ENCODE measurements around the gene TBCE. TPM values are rescaled to one million over a fixed set of nuclear protein-coding genes. Genes with fewer than 3 reads are reported as not detected.
A peak's percentile ranks its signal among the peaks of the same experiment; 100 is the strongest.
"Not testable (repeated sequence)": the region's sequence is repeated elsewhere in the genome, so short reads cannot be mapped to it uniquely, and the experiment has no call there.

The TBCE gene
- total RNA-seq, 1 donor from 2014 or later = 27.4 TPM

DNA sequence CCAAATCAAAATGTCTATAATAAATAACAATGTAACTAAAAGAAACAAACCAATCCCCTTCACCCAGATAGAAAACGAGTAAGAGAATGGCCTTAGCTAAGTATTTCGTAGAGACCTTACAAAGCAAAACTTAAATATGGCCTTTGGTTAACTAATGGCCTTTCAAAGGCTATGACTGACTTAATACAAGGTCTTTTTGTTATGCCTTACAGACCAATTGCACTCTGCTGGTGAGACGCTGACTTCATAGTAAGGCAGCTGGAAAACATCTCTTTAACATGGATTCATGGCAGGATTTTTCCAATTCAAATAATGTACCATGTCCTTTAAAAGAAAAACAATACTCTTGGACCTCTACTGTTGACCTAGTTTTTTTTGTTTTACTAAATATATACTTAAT lies 15.8 kb upstream of the TBCE start:
- DNase-seq (ENCODE audit: low spot score) = no peak

DNA sequence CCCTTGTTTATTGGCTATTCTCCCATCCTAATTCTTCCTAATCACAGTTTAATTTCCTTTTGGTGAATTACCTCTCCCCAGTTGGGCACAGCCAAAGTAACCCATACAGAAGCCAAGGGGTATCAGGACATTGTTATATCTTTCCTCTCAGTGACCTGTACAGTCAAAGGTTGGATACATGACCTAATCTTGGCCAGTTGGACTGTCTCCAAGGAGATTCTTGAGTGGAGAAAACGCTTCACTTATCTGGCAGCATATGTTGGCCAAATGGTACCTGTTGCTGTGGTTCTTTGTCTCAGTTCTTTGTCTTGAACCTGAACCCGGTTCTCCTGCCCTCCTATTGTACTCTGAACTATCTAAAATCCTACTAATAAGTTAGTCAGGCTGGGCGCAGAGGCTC lies 15.3 kb upstream of the TBCE start:
- no peak for DNase-seq (ENCODE audit: low spot score)

DNA sequence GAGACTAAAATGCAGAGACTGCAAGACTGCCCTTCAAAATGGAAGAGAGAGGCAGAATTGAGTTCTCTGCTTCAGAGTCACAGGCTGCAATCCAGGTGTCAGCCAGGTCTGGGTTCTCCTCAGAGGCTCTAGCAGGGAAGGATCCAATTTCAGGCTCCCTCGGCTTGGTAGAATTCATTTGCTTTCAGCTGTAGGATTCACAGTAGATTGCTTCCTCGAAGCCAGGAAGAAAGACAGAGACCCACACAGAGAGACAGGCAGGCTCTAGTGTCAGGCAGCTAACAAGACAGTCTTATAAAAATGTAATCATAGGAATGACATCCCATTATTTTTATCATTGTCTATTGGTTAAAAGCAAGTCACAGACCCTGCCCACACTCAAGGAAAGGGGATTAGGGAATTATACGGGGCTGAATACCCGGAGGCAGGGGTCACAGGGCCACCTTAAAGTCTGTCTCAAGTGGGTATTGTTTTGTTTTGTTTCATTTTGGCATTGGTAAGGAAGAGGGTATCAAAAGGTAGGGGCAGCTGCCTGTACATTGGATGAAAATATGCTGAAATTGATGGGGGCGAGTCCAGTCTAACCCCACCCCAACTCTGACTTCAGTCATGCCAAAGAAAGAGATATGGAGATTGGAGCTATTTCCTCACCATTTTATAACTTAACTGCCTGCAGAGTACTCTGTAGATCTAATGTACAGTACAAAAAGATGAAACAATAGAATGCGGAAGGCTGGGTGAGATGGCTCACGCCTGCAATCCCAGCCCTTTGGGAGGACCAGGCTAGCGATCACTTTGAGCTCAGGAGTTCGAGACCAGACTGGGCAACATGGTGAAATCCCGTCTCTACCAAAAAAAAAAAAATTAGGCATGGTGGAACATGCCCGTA lies 9.5 kb upstream of the TBCE start:
- no peak for DNase-seq (ENCODE audit: low spot score)

DNA sequence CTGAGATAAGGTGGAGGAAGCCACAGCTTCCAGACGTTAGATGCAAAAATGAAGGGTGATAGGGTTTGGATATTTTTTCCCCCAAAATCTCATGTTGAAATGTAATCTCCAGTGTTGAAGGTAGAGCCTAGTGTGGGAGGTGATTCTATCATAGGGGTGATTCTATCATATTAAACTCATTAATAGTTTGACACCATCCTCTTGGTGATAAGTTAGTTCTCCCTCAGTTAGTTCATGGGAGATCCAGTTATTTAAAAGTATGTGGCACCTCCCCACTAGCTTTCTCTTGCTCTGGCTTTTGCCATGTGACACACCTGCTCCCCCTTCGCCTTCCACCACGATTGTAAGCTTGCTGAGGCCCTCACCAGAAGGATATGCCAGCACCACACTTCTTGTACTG lies 8.3 kb upstream of the TBCE start:
- no peak for DNase-seq (ENCODE audit: low spot score)

DNA sequence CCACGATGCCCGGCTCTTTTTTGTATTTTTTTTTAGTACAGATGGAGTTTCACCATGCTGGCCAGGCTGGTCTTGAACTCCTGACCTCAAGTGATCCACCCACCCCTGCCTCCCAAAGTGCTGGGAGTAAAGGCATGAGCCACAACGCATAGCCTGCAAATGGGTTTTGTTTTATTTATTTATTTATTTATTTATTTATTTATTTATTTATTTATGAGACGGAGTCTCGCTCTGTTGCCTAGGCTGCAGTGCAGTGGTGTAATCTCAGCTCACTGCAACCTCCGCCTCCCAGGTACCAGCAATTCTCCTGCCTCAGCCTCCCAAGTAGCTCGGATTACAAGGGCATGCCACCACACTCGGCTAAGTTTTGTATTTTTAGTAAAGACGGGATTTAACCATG lies 3.0 kb upstream of the TBCE start:
- not testable (repeated sequence) for DNase-seq (ENCODE audit: low spot score)

DNA sequence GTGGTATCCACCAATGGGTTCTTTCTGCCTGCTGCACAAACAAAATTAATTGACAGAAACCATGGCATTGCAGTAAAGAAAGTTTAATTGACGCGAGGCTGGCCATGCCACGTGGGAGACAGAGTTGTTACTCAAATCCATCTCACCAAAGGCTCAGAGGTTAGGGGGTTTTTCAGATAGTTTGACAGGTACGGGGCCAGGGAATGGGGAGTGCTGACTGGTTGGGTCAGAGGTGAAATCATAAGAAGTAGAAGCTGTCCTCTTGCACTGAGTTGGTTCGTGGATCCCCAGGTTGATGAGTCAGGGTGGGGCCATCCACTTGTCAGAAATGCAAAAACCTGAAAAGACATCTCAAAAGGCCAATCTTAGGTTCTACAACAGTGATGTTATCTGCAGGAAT lies 941 bp upstream of the TBCE start:
- DNase-seq (ENCODE audit: low spot score) = peak; percentile 28

DNA sequence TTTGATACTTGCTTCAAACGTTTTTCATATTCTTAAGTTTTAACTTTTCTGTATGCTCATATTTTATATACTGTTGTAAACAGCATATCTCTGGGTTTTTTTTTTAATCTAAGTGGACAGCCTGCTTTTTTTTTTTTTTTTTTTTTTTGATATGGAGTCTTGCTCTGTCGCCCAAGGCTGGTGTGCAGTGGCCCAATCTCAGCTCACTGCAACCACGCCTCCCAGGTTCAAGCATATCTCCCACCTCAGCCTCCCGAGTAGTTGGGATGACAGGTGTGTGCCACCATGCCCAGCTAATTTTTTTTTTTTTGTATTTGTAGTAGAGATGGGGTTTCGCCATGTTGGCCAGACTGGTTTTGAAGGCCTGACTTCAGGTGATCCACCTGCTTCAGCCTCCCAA lies 1.2 kb downstream of the TBCE start:
- peak; percentile 26 for DNase-seq (ENCODE audit: low spot score)

DNA sequence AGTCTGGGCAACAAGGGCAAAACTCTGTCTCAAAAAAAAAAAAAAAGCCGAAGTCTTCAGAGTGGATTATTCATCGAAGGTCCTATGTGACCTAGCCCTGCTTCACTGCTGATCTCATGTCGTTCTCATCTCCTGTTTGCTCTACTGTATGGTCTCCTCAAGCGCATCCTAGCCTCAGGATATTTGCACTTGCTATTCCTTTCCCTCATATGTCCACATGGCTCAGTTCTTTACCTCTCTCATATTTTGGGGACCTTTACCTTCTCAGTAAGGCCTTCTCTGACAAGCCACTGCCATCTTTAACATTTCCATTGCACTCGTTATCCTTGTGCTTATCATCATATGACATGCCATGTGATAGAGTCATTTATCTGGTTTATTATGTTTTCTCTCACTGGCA lies 2.6 kb downstream of the TBCE start:
- DNase-seq (ENCODE audit: low spot score) = no peak

DNA sequence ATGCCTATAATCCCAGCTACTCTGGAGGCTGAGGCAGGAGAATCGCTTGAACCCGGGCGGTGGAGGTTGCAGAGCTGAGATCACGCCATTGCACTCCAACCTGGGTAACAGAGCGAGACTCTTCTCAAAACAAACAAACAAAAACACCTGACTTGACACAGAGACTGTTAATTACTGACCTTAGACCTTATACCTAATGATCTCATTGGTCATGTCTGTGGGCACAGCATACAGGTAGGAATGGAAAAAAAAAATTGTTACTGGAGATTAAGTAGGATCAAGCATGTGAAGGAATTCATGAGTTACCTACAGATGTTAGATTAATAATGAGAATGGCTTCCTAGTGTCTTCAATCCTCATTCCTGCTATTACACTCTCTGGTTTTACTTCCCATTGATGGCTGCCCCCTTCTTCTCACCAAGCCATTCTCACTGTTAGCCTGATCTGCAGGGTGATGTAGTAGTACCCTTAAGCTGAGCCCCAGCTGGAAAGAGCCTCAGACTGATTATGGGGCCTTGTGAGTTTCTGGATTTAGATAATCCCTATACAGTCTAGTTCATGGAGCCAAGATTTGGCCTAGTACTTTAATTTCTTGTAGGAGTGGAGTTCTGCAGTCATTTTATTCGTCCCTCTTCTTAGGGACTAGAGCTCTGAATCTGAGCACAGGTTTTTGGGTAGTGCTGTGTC lies 8.8 kb downstream of the TBCE start:
- DNase-seq (ENCODE audit: low spot score) = peak; percentile 22

DNA sequence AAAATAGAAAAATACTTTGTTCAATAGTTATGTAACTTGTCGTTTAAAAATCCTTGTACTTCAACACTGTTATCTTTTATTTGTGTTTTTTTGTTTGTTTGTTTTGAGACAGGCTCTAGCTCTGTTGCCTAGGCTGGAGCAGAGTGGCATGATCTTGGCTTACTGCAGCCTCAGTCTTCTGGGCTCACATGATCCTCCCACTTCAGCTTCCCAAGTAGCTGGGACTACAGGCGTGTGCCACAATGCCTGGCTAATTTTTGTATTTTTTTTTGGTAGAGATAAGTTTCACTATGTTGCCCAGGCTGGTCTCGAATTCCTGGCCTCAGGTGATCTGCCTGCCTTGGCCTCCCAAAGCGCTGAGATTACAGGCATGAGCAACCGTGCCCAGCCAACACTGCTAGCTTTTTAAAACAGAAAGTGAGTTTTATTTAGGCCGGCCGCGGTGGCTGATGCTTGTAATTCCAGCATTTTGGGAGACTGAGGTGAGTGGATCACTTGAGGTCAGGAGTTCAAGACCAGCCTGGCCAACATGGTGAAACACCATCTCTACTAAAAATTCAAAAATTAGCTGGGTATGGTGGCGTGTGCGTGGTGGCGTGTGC lies 11.0 kb downstream of the TBCE start:
- peak; percentile 65 for DNase-seq (ENCODE audit: low spot score)

DNA sequence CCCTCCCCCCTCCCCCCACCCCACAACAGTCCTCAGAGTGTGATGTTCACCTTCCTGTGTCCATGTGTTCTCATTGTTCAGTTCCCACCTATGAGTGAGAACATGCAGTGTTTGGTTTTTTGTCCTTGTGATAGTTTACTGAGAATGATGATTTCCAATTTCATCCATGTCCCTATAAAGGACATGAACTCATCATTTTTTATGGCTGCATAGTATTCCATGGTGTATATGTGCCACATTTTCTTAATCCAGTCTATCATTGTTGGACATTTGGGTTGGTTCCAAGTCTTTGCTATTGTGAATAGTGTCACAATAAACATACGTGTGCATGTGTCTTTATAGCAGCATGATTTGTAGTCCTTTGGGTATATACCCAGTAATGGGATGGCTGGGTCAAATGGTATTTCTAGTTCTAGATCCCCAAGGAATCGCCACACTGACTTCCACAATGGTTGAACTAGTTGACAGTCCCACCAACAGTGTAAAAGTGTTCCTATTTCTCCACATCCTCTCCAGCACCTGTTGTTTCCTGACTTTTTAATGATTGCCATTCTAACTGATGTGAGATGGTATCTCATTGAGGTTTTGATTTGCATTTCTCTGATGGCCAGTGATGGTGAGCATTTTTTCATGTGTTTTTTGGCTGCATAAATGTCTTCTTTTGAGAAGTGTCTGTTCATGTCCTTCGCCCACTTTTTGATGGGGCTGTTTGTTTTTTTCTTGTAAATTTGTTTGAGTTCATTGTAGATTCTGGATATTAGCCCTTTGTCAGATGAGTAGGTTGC lies 14.9 kb downstream of the TBCE start:
- DNase-seq (ENCODE audit: low spot score) = not testable (repeated sequence)

DNA sequence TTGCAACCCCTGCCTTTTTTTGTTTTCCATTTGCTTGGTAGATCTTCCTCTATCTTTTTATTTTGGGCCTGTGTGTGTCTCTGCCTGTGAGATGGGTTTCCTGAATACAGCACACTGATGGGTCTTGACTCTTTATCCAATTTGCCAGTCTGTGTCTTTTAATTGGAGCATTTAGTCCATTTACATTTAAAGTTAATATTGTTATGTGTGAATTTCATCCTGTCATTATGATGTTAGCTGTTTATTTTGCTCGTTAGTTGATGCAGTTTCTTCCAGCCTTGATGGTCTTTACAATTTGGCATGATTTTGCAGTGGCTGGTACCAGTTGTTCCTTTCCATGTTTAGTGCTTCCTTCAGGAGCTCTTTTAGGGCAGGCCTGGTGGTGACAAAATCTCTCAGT lies 18.4 kb downstream of the TBCE start:
- not testable (repeated sequence) for DNase-seq (ENCODE audit: low spot score)

DNA sequence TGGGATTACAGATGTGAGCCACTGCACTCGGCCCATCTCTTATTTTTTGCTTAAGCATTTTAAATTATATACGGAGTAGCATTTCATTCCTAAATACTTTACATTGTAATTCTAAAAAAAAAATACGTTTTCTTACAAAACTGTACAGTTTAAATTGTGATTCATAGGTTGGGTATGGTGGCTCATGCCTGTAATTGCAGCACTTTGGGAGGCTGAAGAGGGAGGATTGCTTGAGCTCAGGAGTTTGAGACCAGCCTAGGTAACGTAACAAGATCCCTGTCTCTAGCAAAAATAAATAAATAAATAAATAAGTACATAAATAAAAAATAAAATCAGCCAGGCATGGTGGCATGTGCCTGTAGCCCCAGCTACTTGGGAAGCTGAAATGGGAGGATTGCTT lies 24.6 kb downstream of the TBCE start:
- no peak for DNase-seq (ENCODE audit: low spot score)

DNA sequence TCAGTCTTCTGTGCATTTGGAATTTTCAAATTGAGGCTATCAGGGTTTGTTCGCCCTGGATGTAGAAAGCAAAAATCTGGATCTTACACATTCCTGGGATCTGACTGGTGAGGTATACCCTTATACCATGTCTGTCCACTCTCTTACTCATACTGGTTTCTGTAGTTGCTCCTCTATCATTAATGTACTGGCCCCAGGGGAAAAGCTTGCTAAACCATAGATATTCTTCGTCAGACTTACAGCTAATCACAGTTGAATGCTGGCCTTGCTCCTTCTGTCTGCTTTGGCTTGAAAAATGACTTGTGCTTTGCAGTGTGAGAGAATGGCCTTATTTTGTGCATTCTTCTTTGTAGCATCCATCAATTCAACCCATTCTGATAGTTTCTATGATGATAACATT lies 30.5 kb downstream of the TBCE start:
- DNase-seq (ENCODE audit: low spot score) = no peak

DNA sequence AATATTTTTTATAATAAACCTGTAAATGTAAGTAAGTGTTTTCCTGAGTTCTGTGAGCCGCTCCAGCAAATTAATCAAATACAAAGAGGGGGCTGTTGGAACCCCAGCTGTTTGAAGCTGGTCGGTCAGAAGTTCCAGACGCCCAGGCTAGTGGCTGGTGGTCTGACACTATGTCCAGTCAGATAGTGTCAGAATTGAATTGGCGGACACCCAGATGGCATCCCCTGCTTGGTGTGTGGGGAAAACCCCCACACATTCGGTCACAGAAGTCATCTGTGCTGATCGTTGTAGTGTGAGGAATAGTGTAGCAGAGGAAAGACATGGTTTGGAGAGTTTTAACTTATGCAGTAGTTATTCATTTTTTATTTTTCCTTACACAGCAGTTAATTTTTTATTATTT lies 32.4 kb downstream of the TBCE start:
- no peak for DNase-seq (ENCODE audit: low spot score)

DNA sequence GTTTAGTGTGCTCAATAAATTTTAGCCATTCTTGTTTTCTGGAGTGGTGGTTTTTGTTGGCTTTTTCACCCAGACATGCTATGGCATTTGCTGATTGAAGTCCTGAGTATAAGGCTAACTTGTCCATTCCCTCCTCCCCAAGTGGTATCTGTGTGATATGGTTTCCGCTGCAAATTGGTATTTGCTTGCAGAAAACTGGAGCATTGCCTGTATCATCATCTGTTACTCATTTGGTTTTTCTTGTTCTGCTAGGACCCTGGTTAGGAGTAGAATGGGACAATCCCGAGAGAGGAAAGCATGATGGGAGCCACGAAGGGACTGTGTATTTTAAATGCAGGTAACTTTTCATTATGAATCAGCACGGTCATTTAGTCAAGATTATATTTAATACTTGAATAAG lies 34.0 kb downstream of the TBCE start:
- no peak for DNase-seq (ENCODE audit: low spot score)

DNA sequence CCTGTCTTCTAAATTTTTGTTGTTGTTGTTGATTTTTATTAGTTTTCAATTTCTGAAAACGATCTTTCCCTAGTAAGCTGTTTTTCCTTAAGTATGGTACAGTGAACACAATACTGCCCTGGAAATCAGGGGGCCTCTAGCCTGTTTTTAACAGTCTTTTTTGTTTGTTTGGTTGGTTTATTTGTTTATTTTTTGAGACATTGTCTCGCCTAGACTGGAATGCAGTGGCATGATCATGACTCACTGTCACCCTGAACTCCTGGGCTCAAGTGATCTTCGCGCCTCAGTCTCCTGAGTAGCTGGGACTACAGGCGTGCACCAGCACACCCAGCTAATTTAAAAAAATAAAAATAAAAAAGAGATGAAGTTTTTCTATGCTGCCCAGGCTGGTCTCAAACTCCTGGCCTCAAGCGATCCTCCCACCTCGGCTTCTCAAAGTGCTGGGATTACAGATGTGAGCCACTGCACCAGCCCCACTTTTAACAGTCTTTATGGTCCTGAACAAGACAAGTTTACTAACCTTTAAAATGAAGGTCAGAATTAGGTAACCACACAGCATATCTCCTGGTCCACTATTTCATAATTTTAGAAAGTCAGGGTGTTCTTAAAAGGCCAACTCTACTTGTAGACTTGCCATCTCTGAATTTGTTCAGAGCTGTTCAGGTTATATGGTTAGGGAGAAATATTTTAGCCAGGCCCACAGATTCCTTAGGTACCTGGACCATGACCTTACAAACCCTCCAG lies 35.4 kb downstream of the TBCE start:
- DNase-seq (ENCODE audit: low spot score) = no peak

DNA sequence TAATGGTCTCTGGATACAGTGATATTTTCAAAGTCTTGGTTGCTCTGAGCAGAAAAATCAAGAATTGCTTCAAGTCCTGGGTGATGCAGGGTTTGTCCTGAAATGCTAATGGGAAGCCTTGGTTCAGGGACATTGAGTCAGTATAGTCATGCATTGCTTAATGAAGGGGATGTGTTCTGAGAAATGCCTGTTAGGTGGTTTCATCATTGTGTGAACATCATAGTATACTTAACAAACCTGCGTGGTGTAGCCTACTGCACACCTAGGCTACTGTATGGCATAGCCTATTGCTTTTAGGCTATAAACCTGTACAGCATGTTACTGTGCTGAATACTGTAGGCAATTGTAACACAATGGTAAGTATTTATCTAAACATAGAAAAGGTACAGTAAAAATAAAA lies 36.4 kb downstream of the TBCE start:
- no peak for DNase-seq (ENCODE audit: low spot score)

DNA sequence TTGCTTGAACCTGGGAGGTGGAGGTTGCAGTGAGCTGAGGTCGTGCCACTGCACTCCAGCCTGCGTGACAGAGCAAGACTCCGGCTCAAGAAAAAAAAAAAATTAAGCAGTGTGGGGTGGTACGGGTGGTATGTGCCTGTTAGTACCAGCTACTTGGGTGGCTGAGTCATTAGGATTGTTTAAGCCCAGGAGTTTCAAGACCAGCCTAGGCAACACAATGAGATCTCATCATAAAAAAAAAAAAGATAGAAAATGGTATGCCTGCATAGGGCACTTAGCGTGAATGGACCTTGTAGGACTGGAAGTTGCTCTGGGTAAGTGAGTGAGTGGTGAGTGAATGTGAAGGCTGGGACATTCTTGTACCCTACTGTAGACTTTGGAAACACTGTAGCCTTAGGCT lies 37.0 kb downstream of the TBCE start:
- no peak for DNase-seq (ENCODE audit: low spot score)

DNA sequence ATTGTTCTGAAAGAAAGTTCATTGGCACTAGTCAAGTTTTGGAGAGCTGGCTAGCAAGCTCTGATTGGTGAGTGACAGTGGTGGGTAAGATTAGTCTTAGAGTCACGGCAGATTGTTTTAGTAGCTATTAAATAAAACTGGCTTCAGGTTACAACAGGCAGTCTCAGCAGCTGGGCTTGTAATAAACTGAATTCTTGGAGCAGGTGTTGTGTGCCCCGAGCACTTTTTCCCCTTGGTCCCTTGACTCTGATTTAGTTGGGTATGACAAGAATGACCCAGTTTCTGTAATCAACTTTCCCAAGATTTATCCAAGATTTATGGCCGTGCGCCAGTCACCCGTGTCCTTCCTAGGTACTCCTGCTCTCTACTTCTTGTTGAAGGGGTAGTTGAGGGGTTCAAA lies 40.2 kb downstream of the TBCE start:
- DNase-seq (ENCODE audit: low spot score) = no peak

DNA sequence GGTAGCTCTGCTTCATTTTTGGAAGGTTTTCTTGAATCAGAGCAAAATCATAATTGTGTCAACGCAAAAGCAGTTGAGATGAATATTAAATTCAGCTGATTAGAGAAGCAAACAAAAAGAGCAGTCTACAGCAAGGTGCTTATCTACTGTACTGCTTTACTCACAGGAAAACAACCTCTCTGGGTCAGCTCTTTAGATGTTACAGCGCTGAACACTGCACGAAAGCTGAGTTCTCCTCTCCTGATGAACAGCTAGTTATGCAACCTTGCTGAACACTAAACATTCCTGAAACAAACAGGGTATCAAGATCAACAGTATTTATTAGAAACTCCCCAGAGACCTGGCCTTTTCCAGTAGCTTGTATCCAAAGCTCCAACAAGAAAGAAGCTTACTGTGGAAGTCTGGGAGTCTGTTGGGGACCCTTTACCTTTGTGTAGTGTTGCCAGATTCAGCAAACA lies 41.3 kb downstream of the TBCE start:
- no peak for DNase-seq (ENCODE audit: low spot score)
